HUES48 (cell line): ENCODE data around the gene FBXL2.
"Not testable (repeated sequence)": the region's sequence is repeated elsewhere in the genome, so short reads cannot be mapped to it uniquely, and the experiment has no call there.

Source experiments
- H3K27ac ChIP-seq: one replicate; pipeline ENCODE4 v1.7.0; 2013; ENCODE audit warnings: low read depth, low read length, inconsistent platforms
- H3K27me3 ChIP-seq: 2 replicates; pipeline ENCODE4 v1.6.1; 2013; ENCODE audit warnings: mild to moderate bottlenecking, low read length; ENCODE audit not compliant: control insufficient read depth, insufficient read depth
- H3K36me3 ChIP-seq: 2 replicates; pipeline ENCODE4 v1.6.1; 2013; ENCODE audit warnings: low read length; ENCODE audit not compliant: control insufficient read depth, insufficient read depth
- H3K4me1 ChIP-seq: 2 replicates; pipeline ENCODE4 v1.6.1; 2013; ENCODE audit warnings: mild to moderate bottlenecking, low read length; ENCODE audit not compliant: control insufficient read depth, insufficient read depth
- H3K4me3 ChIP-seq: 2 replicates; pipeline ENCODE4 v1.5.1; 2013; ENCODE audit warnings: mild to moderate bottlenecking, low read depth, low read length
- H3K9ac ChIP-seq: 2 replicates; pipeline ENCODE4 v1.6.1; 2013; ENCODE audit warnings: mild to moderate bottlenecking, low read depth, low read length, moderate library complexity
- H3K9me3 ChIP-seq: 2 replicates; pipeline ENCODE4 v1.6.1; 2013; ENCODE audit warnings: low read length; ENCODE audit not compliant: control insufficient read depth, insufficient read depth

Gene FBXL2

GRCh38 chr3:33402936-33403335, 125.7 kb downstream of the FBXL2 start:
- H3K4me1 ChIP-seq = no peaks in the 10 kb centered on the region
- no peaks in the 10 kb centered on the region for H3K9me3 ChIP-seq
- peaks cover 96% of the 10 kb centered on the region for H3K36me3 ChIP-seq
- no peak overlapping the region for H3K9ac ChIP-seq
- H3K27me3 ChIP-seq = no peaks in the 10 kb centered on the region
- H3K4me3 ChIP-seq = no peak overlapping the region
- no peak overlapping the region for H3K27ac ChIP-seq

- no peaks in the 10 kb centered on the region for H3K9me3 ChIP-seq
- H3K27me3 ChIP-seq = no peaks in the 10 kb centered on the region
- no peak overlapping the region for H3K9ac ChIP-seq
- H3K27ac ChIP-seq = no peak overlapping the region
- no peak overlapping the region for H3K4me3 ChIP-seq
- H3K36me3 ChIP-seq = peaks cover 96% of the 10 kb centered on the region
- no peaks in the 10 kb centered on the region for H3K4me1 ChIP-seq
Measured at GRCh38 chr3:33403756-33404155, 126.5 kb downstream of the FBXL2 start.

- H3K27ac ChIP-seq, H3K9ac ChIP-seq, H3K27me3 ChIP-seq, H3K4me1 ChIP-seq, H3K4me3 ChIP-seq, H3K9me3 ChIP-seq: not testable (repeated sequence)
- H3K36me3 ChIP-seq = peaks cover 92% of the 10 kb centered on the region
Measured at GRCh38 chr3:33410816-33411215, 133.6 kb downstream of the FBXL2 start.

- no peaks in the 10 kb centered on the region for H3K27me3 ChIP-seq
- no peaks in the 10 kb centered on the region for H3K4me1 ChIP-seq
- no peak overlapping the region for H3K27ac ChIP-seq
- no peak overlapping the region for H3K9ac ChIP-seq
- H3K9me3 ChIP-seq = no peaks in the 10 kb centered on the region
- peaks cover 81% of the 10 kb centered on the region for H3K36me3 ChIP-seq
- no peak overlapping the region for H3K4me3 ChIP-seq
Measured at GRCh38 chr3:33417066-33417673, 139.9 kb downstream of the FBXL2 start.

DNA sequence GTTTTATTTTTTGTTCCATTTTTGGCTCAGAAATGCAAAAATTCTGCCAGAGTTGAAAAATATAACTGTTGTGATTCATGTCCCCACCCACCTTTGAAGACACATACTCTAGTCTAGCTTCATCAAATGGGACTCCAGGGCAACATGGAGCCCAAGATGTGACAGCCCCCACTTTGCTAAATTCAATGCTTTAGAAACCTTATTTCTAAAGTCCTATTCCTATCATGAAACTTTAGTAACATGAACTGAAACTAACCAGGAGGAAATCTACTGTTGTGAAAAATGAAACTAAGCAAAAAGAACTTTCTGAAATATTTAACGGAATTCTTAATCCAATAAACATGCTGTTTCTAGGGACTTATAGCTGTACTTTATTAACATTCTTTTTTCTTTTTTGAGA, 142.7 kb downstream of the FBXL2 start:
- Histone ChIP-seq H3K9ac (no peak overlapping the region), H3K4me3 (no peak overlapping the region), H3K27me3 (no peaks in the 10 kb centered on the region), H3K27ac (no peak overlapping the region), H3K36me3 (peaks cover 75% of the 10 kb centered on the region), H3K9me3 (no peaks in the 10 kb centered on the region), H3K4me1 (peaks cover 7% of the 10 kb centered on the region)

DNA sequence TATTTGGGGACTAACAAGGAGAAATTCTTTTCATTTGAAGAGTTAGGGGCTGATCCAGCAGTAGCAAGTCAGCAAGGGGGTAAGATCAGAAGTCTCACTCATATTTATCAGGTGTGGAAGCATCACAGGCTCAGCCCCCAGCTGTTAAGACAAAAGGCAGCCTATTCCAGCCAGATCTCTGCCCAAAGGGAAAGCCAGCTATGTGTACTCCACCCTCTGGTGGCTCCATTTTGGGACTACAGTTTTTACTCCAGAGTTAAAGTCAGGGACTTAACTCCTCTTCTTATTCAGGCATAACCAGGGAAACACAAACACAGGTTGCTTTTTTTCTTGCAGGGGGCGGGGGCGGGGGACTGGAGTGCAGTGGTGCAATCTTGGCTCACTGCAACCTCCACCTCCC, 143.7 kb downstream of the FBXL2 start:
- Histone ChIP-seq H3K27me3 (no peaks in the 10 kb centered on the region), H3K9me3 (no peaks in the 10 kb centered on the region), H3K4me1 (peaks cover 15% of the 10 kb centered on the region), H3K4me3 (no peak overlapping the region), H3K27ac (no peak overlapping the region), H3K36me3 (peaks cover 65% of the 10 kb centered on the region), H3K9ac (no peak overlapping the region)

GRCh38 chr3:33424606-33425452, 147.6 kb downstream of the FBXL2 start:
- Histone ChIP-seq H3K27ac (no peak overlapping the region), H3K27me3 (no peaks in the 10 kb centered on the region), H3K4me1 (peaks cover 51% of the 10 kb centered on the region), H3K4me3 (no peak overlapping the region), H3K36me3 (peaks cover 36% of the 10 kb centered on the region), H3K9me3 (no peaks in the 10 kb centered on the region), H3K9ac (no peak overlapping the region)

GRCh38 chr3:33425453-33425852, 148.2 kb downstream of the FBXL2 start:
- peaks cover 30% of the 10 kb centered on the region for H3K36me3 ChIP-seq
- H3K27ac ChIP-seq = peak overlapping the region; percentile 14
- 0 out of 2 replicates have a peak overlapping the region, but pooled peaks have one; percentile 11 for H3K4me3 ChIP-seq
- H3K9ac ChIP-seq = no peak overlapping the region
- no peaks in the 10 kb centered on the region for H3K27me3 ChIP-seq
- no peaks in the 10 kb centered on the region for H3K9me3 ChIP-seq
- peaks cover 58% of the 10 kb centered on the region for H3K4me1 ChIP-seq

DNA sequence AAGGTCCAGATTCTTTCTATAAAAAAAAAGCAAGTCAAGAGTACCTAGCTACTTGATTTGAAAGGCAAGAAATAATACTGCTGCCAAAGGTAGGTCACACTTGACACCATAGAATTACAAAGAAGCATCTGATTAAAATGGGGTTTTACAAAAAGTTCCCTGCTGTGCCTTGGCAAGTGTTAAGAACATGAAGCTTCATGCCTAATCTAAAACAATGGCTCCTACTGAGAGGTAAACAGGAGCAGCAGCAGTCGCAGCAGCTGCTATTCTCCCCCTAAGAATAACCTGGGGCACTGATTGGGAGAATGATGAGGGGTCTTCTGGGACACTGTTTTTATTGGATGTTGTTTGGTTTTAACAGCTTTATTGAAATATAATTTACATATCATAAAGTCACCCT, 148.8 kb downstream of the FBXL2 start:
- Histone ChIP-seq H3K27me3 (no peaks in the 10 kb centered on the region), H3K36me3 (peaks cover 25% of the 10 kb centered on the region), H3K4me3 (peak overlapping the region; percentile 13; the same call in 1 of the 2 replicates), H3K4me1 (peaks cover 63% of the 10 kb centered on the region), H3K27ac (peak overlapping the region; percentile 65), H3K9me3 (no peaks in the 10 kb centered on the region), H3K9ac (no peak overlapping the region)

GRCh38 chr3:33426630-33427317, 149.5 kb downstream of the FBXL2 start:
- Histone ChIP-seq H3K27ac (peak overlapping the region; percentile 65), H3K4me3 (peak overlapping the region; percentile 13; the same call in 1 of the 2 replicates), H3K4me1 (peaks cover 67% of the 10 kb centered on the region), H3K27me3 (no peaks in the 10 kb centered on the region), H3K9me3 (no peaks in the 10 kb centered on the region), H3K9ac (no peak overlapping the region), H3K36me3 (peaks cover 20% of the 10 kb centered on the region)

GRCh38 chr3:33428734-33429133, 151.5 kb downstream of the FBXL2 start:
- Histone ChIP-seq H3K36me3 (peaks cover 9% of the 10 kb centered on the region), H3K9ac (no peak overlapping the region), H3K4me3 (peak overlapping the region; percentile 16; the same call in 1 of the 2 replicates), H3K27ac (peak overlapping the region; percentile 27), H3K9me3 (no peaks in the 10 kb centered on the region), H3K4me1 (peaks cover 71% of the 10 kb centered on the region), H3K27me3 (no peaks in the 10 kb centered on the region)
